GM12878 (cell line): ENCODE results near the gene LRRC8D. TPM values are rescaled to one million over a fixed set of nuclear protein-coding genes. Genes with fewer than 3 reads are reported as not detected.
"Not testable (repeated sequence)": the region's sequence is repeated elsewhere in the genome, so short reads cannot be mapped to it uniquely, and the experiment has no call there.

Experiments used
- ATAC-seq: fragments of 200-7000 bp; cut with Tn5 transposase; 3 replicates; pipeline ENCODE4 v1.9.1; 2020; ENCODE audit warnings: mild to moderate bottlenecking, moderate library complexity
- BruUV-seq: library from RNA; stranded (reverse); fragments of 400-500 nt; replicated peaks from 2 replicates; lab custom pipeline; 2021; lab: Mats Ljungman, UMichigan
- CTCF ChIA-PET: fragments of 300-600 bp; sonication (Branson Sonifier 250); formaldehyde crosslinking; extraction: SDS; loops from one replicate; lab custom pipeline; 2021; ENCODE audit warnings: inconsistent platforms; lab: Yijun Ruan, JAX
- POLR2A ChIA-PET: fragments of 350-600 bp; formaldehyde crosslinking; extraction: SDS; loops from one replicate; lab custom pipeline; 2021; ENCODE audit warnings: inconsistent platforms; lab: Charles Lee
- RAD21 ChIA-PET: fragments of 300-600 bp; sonication (Branson Sonifier 250); formaldehyde crosslinking; loops from one replicate; lab custom pipeline; 2023; ENCODE audit warnings: antibody characterized with exemption; ENCODE audit not compliant: unreplicated experiment; lab: Charles Lee
- SMC1A ChIA-PET: fragments of 300-600 bp; sonication (Branson Sonifier 250); formaldehyde crosslinking; loops from one replicate; lab custom pipeline; 2023; ENCODE audit not compliant: unreplicated experiment, uncharacterized antibody; lab: Charles Lee
- DNase-seq: peaks from one replicate; pipeline ENCODE4 v3.0.0-alpha.2; 2011; ENCODE audit warnings: low read depth, low spot score
- FAIRE-seq: peaks from 3 replicates; lab custom pipeline; 2011; peaks lifted over from hg19 to GRCh38; lab: Jason Lieb, UNC
- H2AFZ ChIP-seq: 2 replicates; pipeline ENCODE4 v1.6.0; 2011; ENCODE audit warnings: low read depth, low read length, control low read depth; ENCODE audit not compliant: control insufficient read depth
- H3K27ac ChIP-seq: 2 replicates; pipeline ENCODE4 v1.5.1; 2011; ENCODE audit warnings: control low read depth; ENCODE audit not compliant: control insufficient read depth, insufficient read depth
- H3K27me3 ChIP-seq, 2 experiments: replicated peaks in 1 of 2; 2 replicates each; pipeline versions ENCODE4 v1.6.0 to v1.6.1; 2011; ENCODE audit warnings: low read length in 1 of 2; ENCODE audit not compliant: control insufficient read depth in 2 of 2, insufficient read depth in 2 of 2
- H3K36me3 ChIP-seq, 2 experiments: 2 replicates each; pipeline ENCODE4 v1.5.1; 2011; ENCODE audit warnings: low read length in 1 of 2; ENCODE audit not compliant: control insufficient read depth in 2 of 2, insufficient read depth in 2 of 2
- H3K4me1 ChIP-seq: 2 replicates; pipeline ENCODE4 v1.6.1; 2011; ENCODE audit warnings: mild to moderate bottlenecking, low read length, moderate library complexity, mixed read lengths; ENCODE audit not compliant: control insufficient read depth, insufficient read depth
- H3K4me2 ChIP-seq: 2 replicates; pipeline ENCODE4 v1.6.0; 2011; ENCODE audit warnings: control low read depth; ENCODE audit not compliant: control insufficient read depth, insufficient read depth
- H3K4me3 ChIP-seq: fragments of 200-600 bp; sonication (generic); 2 replicates; pipeline ENCODE4 v1.5.1; 2016
- H3K79me2 ChIP-seq: 2 replicates; pipeline ENCODE4 v1.6.0; 2011; ENCODE audit warnings: low read length; ENCODE audit not compliant: control insufficient read depth, insufficient read depth
- H3K9ac ChIP-seq: 2 replicates; pipeline ENCODE4 v1.8.0; 2011; ENCODE audit warnings: low read length, control low read depth, mixed read lengths; ENCODE audit not compliant: control insufficient read depth, insufficient read depth
- H3K9me3 ChIP-seq: replicated peaks from 3 replicates; pipeline ENCODE4 v1.5.1; 2011; ENCODE audit warnings: mild to moderate bottlenecking, low read length; ENCODE audit not compliant: control insufficient read depth, insufficient read depth
- H4K20me1 ChIP-seq: 2 replicates; pipeline ENCODE4 v1.6.0; 2011; ENCODE audit not compliant: control insufficient read depth, insufficient read depth
- BMI1 ChIP-seq: fragments of 450-650 bp; IDR thresholded peaks from 2 replicates; pipeline ENCODE4 v1.6.1; 2016; ENCODE audit warnings: mild to moderate bottlenecking, moderate library complexity, borderline replicate concordance
- CBFB ChIP-seq: IDR thresholded peaks from 2 replicates; pipeline ENCODE4 v1.6.1; 2016; ENCODE audit warnings: antibody characterized with exemption, low read depth
- FOXM1 ChIP-seq: IDR thresholded peaks from 2 replicates; pipeline ENCODE4 v1.6.1; 2012; ENCODE audit warnings: low read depth, mild to moderate bottlenecking, inconsistent platforms, low read length, moderate library complexity
- HDAC6 ChIP-seq: fragments of 200-600 bp; sonication (generic); IDR thresholded peaks from one replicate; pipeline ENCODE4 v1.8.0; 2017; ENCODE audit warnings: antibody characterized with exemption; ENCODE audit not compliant: unreplicated experiment
- KDM1A ChIP-seq: fragments of 200-600 bp; sonication (generic); IDR thresholded peaks from 2 replicates; pipeline ENCODE4 v1.6.1; 2016; ENCODE audit warnings: borderline replicate concordance
- LARP7 ChIP-seq: fragments of 450-650 bp; IDR thresholded peaks from 2 replicates; pipeline ENCODE4 v1.6.1; 2017; ENCODE audit warnings: mild to moderate bottlenecking
- NFXL1 ChIP-seq: fragments of 450-650 bp; IDR thresholded peaks from 2 replicates; pipeline ENCODE4 v1.6.1; 2017; ENCODE audit warnings: antibody characterized with exemption, mild to moderate bottlenecking, borderline replicate concordance
- POLR2A ChIP-seq: IDR thresholded peaks from 2 replicates; pipeline ENCODE4 v1.6.1; 2011; ENCODE audit warnings: low read depth, mild to moderate bottlenecking, low read length
- RFX5 ChIP-seq: IDR thresholded peaks from 2 replicates; pipeline ENCODE4 v1.6.1; 2011; ENCODE audit warnings: low read depth, low read length, improper control_type of control experiment
- TBL1XR1 ChIP-seq: IDR thresholded peaks from 2 replicates; pipeline ENCODE4 v1.6.1; 2012; ENCODE audit warnings: low read depth, low read length, improper control_type of control experiment
- WGBS: methylation state at CpG from one replicate; pipeline ENCODE4 v1.1.6; 2016; ENCODE audit warnings: low lambda C conversion rate; ENCODE audit not compliant: insufficient replicate concordance, insufficient coverage; ENCODE audit errors: missing lambda C conversion rate; 5-methylcytosine and 5-hydroxymethylcytosine counted together
- in situ Hi-C: fragments of 300-500 bp; cut with MboI; formaldehyde crosslinking; loops from 9 replicates; pipeline ENCODE4 v1.14.3; 2018; ENCODE audit warnings: mixed read lengths
- intact Hi-C: fragments of 100-400 bp; cut with micrococcal nuclease; formaldehyde crosslinking; loops from one replicate; pipeline ENCODE4 v1.14.2; 2022; ENCODE audit not compliant: unreplicated experiment
- polyA plus RNA-seq, 11 experiments: library from polyadenylated mRNA; depleted of rRNA in 4 of 11; unstranded in 6 of 11; stranded (reverse) in 5 of 11; fragments of >200 nt; fragmentation: Nextera tagmentation in 4 of 11; fragmentation: Illumina TruSeq in 1 of 11; extraction: Ambion mirVana in 4 of 11; extraction: Trizol in 1 of 11; gene quantifications; 1 replicate in 1 of 11; 2 replicates in 10 of 11; pipeline versions ENCODE4 v1.2.1 to v1.2.3, GENCODE V29; 2011 to 2016; ENCODE audit warnings: inconsistent platforms in 2 of 11, missing spikeins in 2 of 11, low read depth in 1 of 11
- total RNA-seq, 4 experiments: library from RNA; depleted of rRNA in 3 of 4; stranded (reverse); fragments of >200 nt in 3 of 4; fragmentation: Illumina TruSeq in 1 of 4; extraction: Trizol in 1 of 4; gene quantifications; 2 replicates each; pipeline versions ENCODE4 v1.2.1 to v1.2.3, GENCODE V29; 2013 to 2021
- TF ChIP-seq, protein P1 (sequence below): IDR thresholded peaks from 2 replicates; pipeline ENCODE4 v1.6.1; 2012; ENCODE audit warnings: mild to moderate bottlenecking, low read depth, low read length
- TF ChIP-seq, protein P2 (sequence below): IDR thresholded peaks from 2 replicates; pipeline ENCODE4 v1.6.1; 2011; ENCODE audit warnings: low read depth, mild to moderate bottlenecking, low read length, moderate library complexity, borderline replicate concordance; ENCODE audit errors: extremely low read depth

The LRRC8D gene
- total and polyA plus RNA-seq, 10 of the 15 experiments (the other 5 are each of a cell fraction or from before 2014, with no cell fraction given), result 5.6 to 44.1 (median 26.8) TPM

DNA sequence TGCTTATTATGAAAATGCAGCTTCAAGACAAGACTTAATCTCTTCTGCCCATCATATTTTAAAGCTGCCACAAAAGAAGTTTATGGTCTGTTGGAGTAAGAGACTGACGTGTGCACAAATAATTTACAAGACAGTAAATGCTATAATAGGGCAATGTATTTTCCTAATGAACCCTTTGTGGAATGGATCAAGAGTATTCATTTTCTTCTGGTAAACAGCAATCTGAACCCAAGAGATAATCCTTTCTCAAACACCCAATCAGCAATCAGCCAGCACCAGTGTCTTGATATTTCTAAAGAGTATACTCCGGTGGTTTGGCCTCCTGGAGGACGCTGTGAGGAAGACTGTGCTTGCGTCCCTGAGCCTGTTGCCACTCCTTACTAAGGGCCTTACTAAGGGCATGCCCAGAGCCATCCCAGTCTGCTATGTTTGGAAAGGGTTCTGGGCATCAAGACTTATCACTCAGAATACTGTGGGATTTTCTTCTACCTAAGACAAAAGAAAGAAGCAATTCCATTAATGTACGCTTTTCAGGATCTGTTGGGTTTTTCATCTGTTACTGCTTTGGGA, 48.8 kb upstream of the LRRC8D start:
- TF ChIP-seq RFX5, result no peak
- no peak for TF ChIP-seq TBL1XR1
- TF ChIP-seq CBFB, result no peak
- TF ChIP-seq, protein P1, sequence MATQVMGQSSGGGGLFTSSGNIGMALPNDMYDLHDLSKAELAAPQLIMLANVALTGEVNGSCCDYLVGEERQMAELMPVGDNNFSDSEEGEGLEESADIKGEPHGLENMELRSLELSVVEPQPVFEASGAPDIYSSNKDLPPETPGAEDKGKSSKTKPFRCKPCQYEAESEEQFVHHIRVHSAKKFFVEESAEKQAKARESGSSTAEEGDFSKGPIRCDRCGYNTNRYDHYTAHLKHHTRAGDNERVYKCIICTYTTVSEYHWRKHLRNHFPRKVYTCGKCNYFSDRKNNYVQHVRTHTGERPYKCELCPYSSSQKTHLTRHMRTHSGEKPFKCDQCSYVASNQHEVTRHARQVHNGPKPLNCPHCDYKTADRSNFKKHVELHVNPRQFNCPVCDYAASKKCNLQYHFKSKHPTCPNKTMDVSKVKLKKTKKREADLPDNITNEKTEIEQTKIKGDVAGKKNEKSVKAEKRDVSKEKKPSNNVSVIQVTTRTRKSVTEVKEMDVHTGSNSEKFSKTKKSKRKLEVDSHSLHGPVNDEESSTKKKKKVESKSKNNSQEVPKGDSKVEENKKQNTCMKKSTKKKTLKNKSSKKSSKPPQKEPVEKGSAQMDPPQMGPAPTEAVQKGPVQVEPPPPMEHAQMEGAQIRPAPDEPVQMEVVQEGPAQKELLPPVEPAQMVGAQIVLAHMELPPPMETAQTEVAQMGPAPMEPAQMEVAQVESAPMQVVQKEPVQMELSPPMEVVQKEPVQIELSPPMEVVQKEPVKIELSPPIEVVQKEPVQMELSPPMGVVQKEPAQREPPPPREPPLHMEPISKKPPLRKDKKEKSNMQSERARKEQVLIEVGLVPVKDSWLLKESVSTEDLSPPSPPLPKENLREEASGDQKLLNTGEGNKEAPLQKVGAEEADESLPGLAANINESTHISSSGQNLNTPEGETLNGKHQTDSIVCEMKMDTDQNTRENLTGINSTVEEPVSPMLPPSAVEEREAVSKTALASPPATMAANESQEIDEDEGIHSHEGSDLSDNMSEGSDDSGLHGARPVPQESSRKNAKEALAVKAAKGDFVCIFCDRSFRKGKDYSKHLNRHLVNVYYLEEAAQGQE, result no peak
- no peak for TF ChIP-seq NFXL1
- TF ChIP-seq KDM1A, result no peak
- no peak for TF ChIP-seq POLR2A
- TF ChIP-seq LARP7, result no peak
- TF ChIP-seq, protein P2, sequence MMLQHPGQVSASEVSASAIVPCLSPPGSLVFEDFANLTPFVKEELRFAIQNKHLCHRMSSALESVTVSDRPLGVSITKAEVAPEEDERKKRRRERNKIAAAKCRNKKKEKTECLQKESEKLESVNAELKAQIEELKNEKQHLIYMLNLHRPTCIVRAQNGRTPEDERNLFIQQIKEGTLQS, result no peak
- TF ChIP-seq BMI1, result no peak
- TF ChIP-seq HDAC6, result no peak
- TF ChIP-seq FOXM1, result no peak
- FAIRE-seq (no peak), DNase-seq (no peak), ATAC-seq (no peak)
- Histone ChIP-seq H3K27ac (no peak overlapping the region), H3K36me3 (no peaks in the 10 kb centered on the region), H3K4me3 (no peak overlapping the region), H3K4me1 (no peaks in the 10 kb centered on the region), H3K27me3 (no peaks in the 10 kb centered on the region; a peak in 1 of 4 replicates), H3K9me3 (no peaks in the 10 kb centered on the region), H3K9ac (no peak overlapping the region), H3K4me2 (no peak overlapping the region), H4K20me1 (no peaks in the 10 kb centered on the region), H3K79me2 (no peaks in the 10 kb centered on the region), H2AFZ (no peak overlapping the region)
- BruUV-seq, result no TSS peak
- intact Hi-C loops, result no loop called here
- in situ Hi-C loops, result no loop called here
- SMC1A ChIA-PET, result interaction anchor here (0.6 to 18.1 kb wide), 6 partner anchors 9 to 1413 kb away, joined by 3 to 391 read pairs (median 6); partner anchors contain the start of gene LRRC8C
- POLR2A ChIA-PET, result interaction anchor here (0.7 kb wide), 1 partner anchor 49 kb away, joined by 3 read pairs; no protein-coding TSS in a partner anchor
- RAD21 ChIA-PET, result no interaction called here
- 53% methylated on average over 5 of the region's 5 CpGs for WGBS
- CTCF ChIA-PET, result interaction anchor here (0.6 to 1.7 kb wide), 3 partner anchors 9 to 192 kb away, joined by 3 to 5 read pairs (median 3); no protein-coding TSS in a partner anchor

DNA sequence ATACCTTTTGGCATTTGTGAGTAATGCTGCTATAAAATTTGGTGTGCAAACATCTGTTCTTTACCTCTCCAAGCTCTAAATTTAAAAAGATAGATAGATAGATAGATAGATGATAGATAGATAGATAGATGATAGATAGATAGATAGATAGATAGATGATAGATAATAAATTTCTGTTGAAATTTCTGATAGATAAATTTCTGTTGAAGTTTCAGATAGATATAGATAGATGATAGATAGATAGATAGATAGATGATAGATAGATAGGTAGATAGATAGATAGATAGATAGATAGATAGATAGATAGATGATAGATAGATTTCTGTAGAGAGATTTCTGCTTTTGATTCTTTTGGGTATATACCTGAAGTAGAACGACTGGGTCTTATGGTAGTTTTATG, 44.7 kb upstream of the LRRC8D start:
- H2AFZ ChIP-seq, in situ Hi-C loops, H3K27me3 ChIP-seq, DNase-seq, H3K36me3 ChIP-seq, H3K4me2 ChIP-seq, H3K9me3 ChIP-seq, H3K4me1 ChIP-seq, H3K9ac ChIP-seq, H3K27ac ChIP-seq, H3K79me2 ChIP-seq, FAIRE-seq, H4K20me1 ChIP-seq, H3K4me3 ChIP-seq, intact Hi-C loops, SMC1A ChIA-PET, BruUV-seq, CTCF ChIA-PET, POLR2A ChIA-PET, RAD21 ChIA-PET, ATAC-seq: not testable (repeated sequence)
- 64% methylated on average over 1 of the region's 1 CpG for WGBS
